22Rv1 (cell line): Measurements from ENCODE around the gene KCNA2.

Experiments
- CTCF ChIP-seq: fragments of 450-650 bp; IDR thresholded peaks from 2 replicates; pipeline ENCODE4 v1.5.1; 2017; ENCODE audit warnings: mild to moderate bottlenecking
- ZFX ChIP-seq: fragments of 450-650 bp; IDR thresholded peaks from 2 replicates; pipeline ENCODE4 v1.6.1; 2017; ENCODE audit warnings: antibody characterized with exemption, borderline replicate concordance

GRCh38 chr1:110579460-110579859, 26.7 kb downstream of the KCNA2 start:
- TF ChIP-seq CTCF = no peak
- TF ChIP-seq ZFX = no peak
